ENCODE measurements around the gene NKG7.

The NKG7 gene

GRCh38 chr19:51330366-51330765 lies 42.1 kb downstream of the NKG7 start:
- H3K4me3 ChIP-seq (ENCODE audit: low read depth, low read length): no peak overlapping the region
- TF ChIP-seq CTCF (IDR thresholded peaks at IDR 0.05; ENCODE audit: low read depth, low read length, missing control alignments): no peak
- no peak for DNase-seq (ENCODE audit: low read depth)
- in situ Hi-C loops (cut with HindIII; ENCODE audit: low sequenced_read_pairs): no loop called here

- in situ Hi-C loops (cut with HindIII; ENCODE audit: low sequenced_read_pairs): no loop called here
- H3K4me3 ChIP-seq (ENCODE audit: low read depth, low read length): no peak overlapping the region
- TF ChIP-seq CTCF (IDR thresholded peaks at IDR 0.05; ENCODE audit: low read depth, low read length, missing control alignments): no peak
- DNase-seq (ENCODE audit: low read depth): no peak
Observed at GRCh38 chr19:51329411-51329810, 43.0 kb downstream of the NKG7 start.

- in situ Hi-C loops (cut with HindIII; ENCODE audit: low sequenced_read_pairs): no loop called here
- H3K4me3 ChIP-seq (ENCODE audit: low read depth, low read length): no peak overlapping the region
- TF ChIP-seq CTCF (IDR thresholded peaks at IDR 0.05; ENCODE audit: low read depth, low read length, missing control alignments): no peak
- no peak for DNase-seq (ENCODE audit: low read depth)
Observed at GRCh38 chr19:51327066-51328001, 45.1 kb downstream of the NKG7 start.

GRCh38 chr19:51326216-51327065 lies 46.0 kb downstream of the NKG7 start:
- in situ Hi-C loops (cut with HindIII; ENCODE audit: low sequenced_read_pairs): no loop called here
- no peak for TF ChIP-seq CTCF (IDR thresholded peaks at IDR 0.05; ENCODE audit: low read depth, low read length, missing control alignments)
- no peak overlapping the region for H3K4me3 ChIP-seq (ENCODE audit: low read depth, low read length)
- no peak for DNase-seq (ENCODE audit: low read depth)

GRCh38 chr19:51325161-51325976 lies 47.1 kb downstream of the NKG7 start:
- H3K4me3 ChIP-seq (ENCODE audit: low read depth, low read length): no peak overlapping the region
- no peak for TF ChIP-seq CTCF (IDR thresholded peaks at IDR 0.05; ENCODE audit: low read depth, low read length, missing control alignments)
- no peak for DNase-seq (ENCODE audit: low read depth)
- in situ Hi-C loops (cut with HindIII; ENCODE audit: low sequenced_read_pairs): no loop called here

GRCh38 chr19:51324167-51324481 lies 48.3 kb downstream of the NKG7 start:
- no peak for TF ChIP-seq CTCF (IDR thresholded peaks at IDR 0.05; ENCODE audit: low read depth, low read length, missing control alignments)
- no peak for DNase-seq (ENCODE audit: low read depth)
- in situ Hi-C loops (cut with HindIII; ENCODE audit: low sequenced_read_pairs): no loop called here
- no peak overlapping the region for H3K4me3 ChIP-seq (ENCODE audit: low read depth, low read length)

Measured in astrocyte of the cerebellum (primary cell).